ENCODE results near the gene AGAP1.

AGAP1 gene

GRCh38 chr2:236052926-236053821, 559.3 kb downstream of the AGAP1 start:
- no peak for DNase-seq (ENCODE audit: low read depth)
- no peak overlapping the region for H3K4me3 ChIP-seq (ENCODE audit: low read depth, low read length)
- TF ChIP-seq CTCF (conservative IDR thresholded peaks at IDR 0.05; ENCODE audit: low read depth, low read length) = no peak

- no peak for TF ChIP-seq CTCF (conservative IDR thresholded peaks at IDR 0.05; ENCODE audit: low read depth, low read length)
- no peak overlapping the region for H3K4me3 ChIP-seq (ENCODE audit: low read depth, low read length)
- no peak for DNase-seq (ENCODE audit: low read depth)
Observed at GRCh38 chr2:236054125-236054524, 560.3 kb downstream of the AGAP1 start.

- no peak for TF ChIP-seq CTCF (conservative IDR thresholded peaks at IDR 0.05; ENCODE audit: low read depth, low read length)
- no peak for DNase-seq (ENCODE audit: low read depth)
- H3K4me3 ChIP-seq (ENCODE audit: low read depth, low read length) = no peak overlapping the region
Observed at GRCh38 chr2:236054621-236055305, 560.9 kb downstream of the AGAP1 start.

GRCh38 chr2:236055471-236055870, 561.6 kb downstream of the AGAP1 start:
- no peak overlapping the region for H3K4me3 ChIP-seq (ENCODE audit: low read depth, low read length)
- TF ChIP-seq CTCF (conservative IDR thresholded peaks at IDR 0.05; ENCODE audit: low read depth, low read length) = no peak
- no peak for DNase-seq (ENCODE audit: low read depth)

- no peak for DNase-seq (ENCODE audit: low read depth)
- H3K4me3 ChIP-seq (ENCODE audit: low read depth, low read length) = no peak overlapping the region
- no peak for TF ChIP-seq CTCF (conservative IDR thresholded peaks at IDR 0.05; ENCODE audit: low read depth, low read length)
Observed at GRCh38 chr2:236056141-236056540, 562.3 kb downstream of the AGAP1 start.

- no peak for DNase-seq (ENCODE audit: low read depth)
- TF ChIP-seq CTCF (conservative IDR thresholded peaks at IDR 0.05; ENCODE audit: low read depth, low read length) = no peak
Observed at GRCh38 chr2:236057375-236057774, 563.5 kb downstream of the AGAP1 start.

More at GRCh38 chr2:236057375-236057774, 563.5 kb downstream of the AGAP1 start:
- H3K4me3 ChIP-seq (ENCODE audit: low read depth, low read length) = no peak overlapping the region
